GM23338 (cell line): ENCODE measurements around the gene USP37.
"Not testable (repeated sequence)": the region's sequence is repeated elsewhere in the genome, so short reads cannot be mapped to it uniquely, and the experiment has no call there.

Experiments used
- CTCF ChIP-seq, 2 experiments: fragments of 200-600 bp in 1 of 2; sonication (generic) in 1 of 2; conservative IDR thresholded peaks; 2 replicates each; pipeline versions ENCODE4 v1.5.1 to v1.6.1; 2016 to 2017; ENCODE audit warnings: antibody characterized with exemption in 2 of 2, low read depth in 2 of 2, mild to moderate bottlenecking in 2 of 2, moderate library complexity in 1 of 2
- ETS1 ChIP-seq: IDR thresholded peaks from 2 replicates; pipeline ENCODE4 v1.6.1; 2016; ENCODE audit warnings: antibody characterized with exemption
- EZH2 ChIP-seq: fragments of 200-600 bp; sonication (generic); IDR thresholded peaks from one replicate; pipeline ENCODE4 v1.8.0; 2017; ENCODE audit warnings: antibody characterized with exemption, mild to moderate bottlenecking, low read depth; ENCODE audit not compliant: unreplicated experiment
- EZH2phosphoT487 ChIP-seq: fragments of 200-600 bp; sonication (generic); IDR thresholded peaks from one replicate; pipeline ENCODE4 v1.8.1; 2018; ENCODE audit warnings: antibody characterized with exemption; ENCODE audit not compliant: unreplicated experiment
- JUNB ChIP-seq: IDR thresholded peaks from one replicate; pipeline ENCODE4 v1.6.1; 2016; ENCODE audit warnings: antibody characterized with exemption; ENCODE audit not compliant: unreplicated experiment
- NANOG ChIP-seq: IDR thresholded peaks from 2 replicates; pipeline ENCODE4 v1.6.1; 2016; ENCODE audit warnings: antibody characterized with exemption, borderline replicate concordance
- POLR2AphosphoS5 ChIP-seq: IDR thresholded peaks from 2 replicates; pipeline ENCODE4 v1.6.1; 2016; ENCODE audit warnings: antibody characterized with exemption, low read depth
- REST ChIP-seq: IDR thresholded peaks from one replicate; pipeline ENCODE4 v1.6.1; 2018; ENCODE audit warnings: antibody characterized with exemption; ENCODE audit not compliant: unreplicated experiment
- ZNF114 ChIP-seq: fragments of 250-450 bp; sonication (Bioruptor Pico); IDR thresholded peaks from 2 replicates; pipeline ENCODE4 v1.5.0; 2020; ENCODE audit warnings: mild to moderate bottlenecking, moderate library complexity

- TF ChIP-seq CTCF (conservative IDR thresholded peaks at IDR 0.05; ENCODE audit: low read depth in 2 of 2); JUNB; EZH2; ETS1; NANOG; REST; POLR2AphosphoS5; EZH2phosphoT487; ZNF114 (CRISPR knock-in tag): not testable (repeated sequence)
These were observed 39.7 kb downstream of the USP37 start for GRCh38 chr2:218528409-218528808.
